OCI-LY7 (cell line): Measurements from ENCODE around the gene GPRC5A.

ENCODE experiments used
- CTCF ChIP-seq: fragments of 200-600 bp; sonication (generic); conservative IDR thresholded peaks from 2 replicates; pipeline ENCODE4 v1.5.1; 2014; ENCODE audit warnings: mild to moderate bottlenecking, antibody characterized with exemption, low read length, moderate library complexity, mixed read lengths
- EZH2phosphoT487 ChIP-seq: fragments of 200-600 bp; sonication (generic); IDR thresholded peaks from 2 replicates; pipeline ENCODE4 v1.6.1; 2018; ENCODE audit warnings: low read depth, borderline replicate concordance, mild to moderate bottlenecking, mixed run types, antibody characterized with exemption, low read length, moderate library complexity, mixed read lengths

DNA sequence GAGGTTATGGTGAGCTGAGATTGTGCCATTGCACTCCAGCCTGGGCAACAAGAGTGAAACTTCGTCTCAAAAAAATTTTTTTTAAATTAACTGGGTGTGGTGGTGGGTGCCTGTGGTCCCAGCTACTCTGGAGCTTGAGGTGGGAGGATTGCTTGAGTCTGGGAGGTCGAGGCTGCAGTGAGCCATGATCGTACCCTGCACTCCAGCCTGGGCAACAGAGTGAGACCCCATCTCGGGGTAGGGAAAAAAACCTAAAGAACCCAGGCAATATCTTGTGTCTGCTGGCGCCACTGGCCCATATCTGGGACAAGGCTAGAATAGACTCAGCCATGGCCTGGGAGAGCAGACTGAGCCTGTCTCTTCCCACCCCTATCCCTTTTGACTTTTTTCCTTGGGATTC is 9.1 kb upstream of the GPRC5A start:
- TF ChIP-seq CTCF, result no peak
- TF ChIP-seq EZH2phosphoT487, result no peak
